IMR-90 (cell line): ENCODE measurements around the gene RABIF. TPM values are rescaled to one million over a fixed set of nuclear protein-coding genes. Genes with fewer than 3 reads are reported as not detected.

Experiments used
- ATAC-seq: fragments of 200-7000 bp; cut with Tn5 transposase; 2 replicates; pipeline ENCODE4 v1.9.1; 2020; ENCODE audit warnings: low read depth, mild to moderate bottlenecking, moderate library complexity
- BruUV-seq: library from RNA; stranded (reverse); fragments of 400-500 nt; replicated peaks from 2 replicates; lab custom pipeline; 2021; lab: Mats Ljungman, UMichigan
- CTCF ChIA-PET: fragments of 300-600 bp; formaldehyde crosslinking; extraction: SDS; loops from one replicate; lab custom pipeline; 2021; ENCODE audit warnings: antibody characterized with exemption; lab: Yijun Ruan, JAX
- POLR2A ChIA-PET: fragments of 300-600 bp; sonication (Branson Sonifier 250); formaldehyde crosslinking; loops from one replicate; lab custom pipeline; 2022; ENCODE audit warnings: antibody characterized with exemption; ENCODE audit not compliant: unreplicated experiment; lab: Charles Lee
- DNase-seq: peaks from one replicate; pipeline ENCODE4 v3.0.0; 2013
- H2AFZ ChIP-seq: replicated peaks from 2 replicates; pipeline ENCODE3; 2013; ENCODE audit warnings: low read length, mild to moderate bottlenecking; ENCODE audit not compliant: poor library complexity
- H2AK5ac ChIP-seq: 2 replicates; pipeline ENCODE4 v1.6.1; 2013; ENCODE audit warnings: low read depth, low read length, inconsistent platforms
- H2AK9ac ChIP-seq: replicated peaks from 2 replicates; pipeline ENCODE3; 2013; ENCODE audit warnings: mild to moderate bottlenecking, low read depth, low read length, moderate library complexity; ENCODE audit not compliant: poor library complexity
- H2BK120ac ChIP-seq: 2 replicates; pipeline ENCODE4 v1.6.1; 2013; ENCODE audit warnings: low read depth, low read length, inconsistent platforms
- H2BK15ac ChIP-seq: 3 replicates; pipeline ENCODE4 v1.6.1; 2013; ENCODE audit warnings: low read depth, low read length, inconsistent platforms
- H2BK20ac ChIP-seq: 2 replicates; pipeline ENCODE4 v1.6.1; 2013; ENCODE audit warnings: low read depth, mild to moderate bottlenecking, inconsistent platforms, low read length, moderate library complexity
- H2BK5ac ChIP-seq: 2 replicates; pipeline ENCODE4 v1.6.1; 2013; ENCODE audit warnings: mild to moderate bottlenecking, low read depth, low read length, inconsistent platforms; ENCODE audit not compliant: poor library complexity, severe bottlenecking
- H3K14ac ChIP-seq: replicated peaks from 2 replicates; pipeline ENCODE4 v1.6.1; 2013; ENCODE audit warnings: low read depth, low read length, inconsistent platforms
- H3K18ac ChIP-seq: 2 replicates; pipeline ENCODE4 v1.6.1; 2013; ENCODE audit warnings: low read depth, low read length, control low read depth
- H3K23ac ChIP-seq: 2 replicates; pipeline ENCODE4 v1.6.1; 2013; ENCODE audit warnings: low read depth, low read length, inconsistent platforms
- H3K27ac ChIP-seq: 2 replicates; pipeline ENCODE4 v1.5.1; 2013; ENCODE audit warnings: mild to moderate bottlenecking, control low read depth, low read length; ENCODE audit not compliant: insufficient read depth
- H3K27me3 ChIP-seq: 2 replicates; pipeline ENCODE4 v1.6.1; 2013; ENCODE audit warnings: low read length; ENCODE audit not compliant: control insufficient read depth, insufficient read depth
- H3K36me3 ChIP-seq: 2 replicates; pipeline ENCODE4 v1.6.1; 2013; ENCODE audit warnings: low read length, mixed read lengths; ENCODE audit not compliant: control insufficient read depth, insufficient read depth
- H3K4ac ChIP-seq: 2 replicates; pipeline ENCODE4 v1.6.1; 2013; ENCODE audit warnings: low read depth, low read length, inconsistent platforms
- H3K4me1 ChIP-seq: 2 replicates; pipeline ENCODE4 v1.6.1; 2013; ENCODE audit warnings: low read length, mixed read lengths; ENCODE audit not compliant: control insufficient read depth, insufficient read depth
- H3K4me2 ChIP-seq: 2 replicates; pipeline ENCODE4 v1.6.1; 2013; ENCODE audit warnings: low read depth, mild to moderate bottlenecking, control low read depth, low read length, moderate library complexity
- H3K4me3 ChIP-seq: 2 replicates; pipeline ENCODE4 v1.5.1; 2013; ENCODE audit warnings: low read depth, mild to moderate bottlenecking, control low read depth, low read length, moderate library complexity; ENCODE audit not compliant: insufficient read depth
- H3K56ac ChIP-seq: 2 replicates; pipeline ENCODE4 v1.6.1; 2013; ENCODE audit warnings: low read length, inconsistent platforms; ENCODE audit not compliant: insufficient read depth; ENCODE audit errors: extremely low read depth
- H3K79me1 ChIP-seq, 2 experiments: 2 replicates each; pipeline ENCODE4 v1.6.1; 2013; ENCODE audit warnings: low read length in 2 of 2, inconsistent platforms in 1 of 2, low read depth in 1 of 2
- H3K9ac ChIP-seq: 2 replicates; pipeline ENCODE4 v1.6.1; 2013; ENCODE audit warnings: low read depth, low read length, control low read depth
- H3K9me1 ChIP-seq: 2 replicates; pipeline ENCODE4 v1.6.1; 2013; ENCODE audit warnings: low read length, inconsistent platforms; ENCODE audit not compliant: insufficient read depth
- H3K9me3 ChIP-seq: 2 replicates; pipeline ENCODE4 v1.6.1; 2013; ENCODE audit warnings: low read length; ENCODE audit not compliant: control insufficient read depth, insufficient read depth
- H4K20me1 ChIP-seq: 2 replicates; pipeline ENCODE4 v1.6.1; 2013; ENCODE audit warnings: low read length, inconsistent platforms; ENCODE audit not compliant: insufficient read depth
- H4K5ac ChIP-seq: 2 replicates; pipeline ENCODE4 v1.6.1; 2013; ENCODE audit warnings: mild to moderate bottlenecking, low read depth, low read length, control low read depth
- H4K8ac ChIP-seq, 2 experiments: 2 replicates each; pipeline ENCODE4 v1.6.1; 2013; ENCODE audit warnings: low read depth in 2 of 2, low read length in 2 of 2, control low read depth in 1 of 2, inconsistent platforms in 1 of 2
- H4K91ac ChIP-seq: 2 replicates; pipeline ENCODE4 v1.6.1; 2013; ENCODE audit warnings: low read depth, low read length, inconsistent platforms; ENCODE audit not compliant: insufficient read depth
- FOS ChIP-seq: fragments of 150-350 bp; IDR thresholded peaks from 2 replicates; pipeline ENCODE4 v1.6.1; 2016; ENCODE audit warnings: low read depth, low read length
- MAFK ChIP-seq: IDR thresholded peaks from 2 replicates; pipeline ENCODE4 v1.6.1; 2012; ENCODE audit warnings: low read depth, low read length, improper control_type of control experiment
- MAZ ChIP-seq: IDR thresholded peaks from 2 replicates; pipeline ENCODE4 v1.6.1; 2012; ENCODE audit warnings: low read depth, mild to moderate bottlenecking, low read length, improper control_type of control experiment, moderate library complexity, borderline replicate concordance
- MXI1 ChIP-seq: IDR thresholded peaks from 2 replicates; pipeline ENCODE4 v1.6.1; 2012; ENCODE audit warnings: low read depth, mild to moderate bottlenecking, low read length, moderate library complexity, borderline replicate concordance
- NFE2L2 ChIP-seq: fragments of 150-350 bp; IDR thresholded peaks from 2 replicates; pipeline ENCODE4 v1.6.1; 2016; ENCODE audit warnings: low read depth, mild to moderate bottlenecking, low read length
- RAD21 ChIP-seq: IDR thresholded peaks from 2 replicates; pipeline ENCODE4 v1.6.1; 2012; ENCODE audit warnings: low read length, improper control_type of control experiment
- WGBS, 2 experiments: methylation state at CpG; one replicate each; pipeline versions ENCODE4 v1.1.5 to v1.1.7; 2013; ENCODE audit warnings: missing lambda C conversion rate in 2 of 2; ENCODE audit not compliant: insufficient read length in 1 of 2; ENCODE audit errors: extremely low coverage in 2 of 2; 5-methylcytosine and 5-hydroxymethylcytosine counted together
- dilution Hi-C: fragments of 300-500 bp; cut with HindIII; formaldehyde crosslinking; loops from one replicate; pipeline ENCODE4 v1.14.3; 2018; ENCODE audit warnings: low sequenced_read_pairs; ENCODE audit not compliant: unreplicated experiment
- in situ Hi-C: fragments of 300-500 bp; cut with MboI; formaldehyde crosslinking; loops from 3 replicates; pipeline ENCODE4 v1.14.3; 2019; ENCODE audit warnings: low sequenced_read_pairs, inconsistent platforms, mixed read lengths
- intact Hi-C: fragments of 100-400 bp; cut with micrococcal nuclease; formaldehyde crosslinking; loops from 2 replicates; pipeline ENCODE4 v1.10.0; 2022
- polyA plus RNA-seq, 3 experiments: library from polyadenylated mRNA; depleted of rRNA; stranded (reverse); fragments of >200 nt; gene quantifications; 2 replicates each; pipeline ENCODE4 v1.2.3, GENCODE V29; 2012; ENCODE audit warnings: low replicate concordance in 1 of 3
- total RNA-seq: library from RNA; depleted of rRNA; stranded (reverse); fragments of >200 nt; gene quantifications from 2 replicates; pipeline ENCODE4 v1.2.3, GENCODE V29; 2012
- TF ChIP-seq, protein P1 (sequence below): fragments of 150-350 bp; IDR thresholded peaks from 2 replicates; pipeline ENCODE4 v1.6.1; 2016; ENCODE audit warnings: low read depth, mild to moderate bottlenecking, low read length, moderate library complexity, borderline replicate concordance

The RABIF gene
- total and polyA plus RNA-seq, 2 of the 4 experiments (the other 2 are of a cell fraction), result 4.8 to 7.9 TPM

DNA sequence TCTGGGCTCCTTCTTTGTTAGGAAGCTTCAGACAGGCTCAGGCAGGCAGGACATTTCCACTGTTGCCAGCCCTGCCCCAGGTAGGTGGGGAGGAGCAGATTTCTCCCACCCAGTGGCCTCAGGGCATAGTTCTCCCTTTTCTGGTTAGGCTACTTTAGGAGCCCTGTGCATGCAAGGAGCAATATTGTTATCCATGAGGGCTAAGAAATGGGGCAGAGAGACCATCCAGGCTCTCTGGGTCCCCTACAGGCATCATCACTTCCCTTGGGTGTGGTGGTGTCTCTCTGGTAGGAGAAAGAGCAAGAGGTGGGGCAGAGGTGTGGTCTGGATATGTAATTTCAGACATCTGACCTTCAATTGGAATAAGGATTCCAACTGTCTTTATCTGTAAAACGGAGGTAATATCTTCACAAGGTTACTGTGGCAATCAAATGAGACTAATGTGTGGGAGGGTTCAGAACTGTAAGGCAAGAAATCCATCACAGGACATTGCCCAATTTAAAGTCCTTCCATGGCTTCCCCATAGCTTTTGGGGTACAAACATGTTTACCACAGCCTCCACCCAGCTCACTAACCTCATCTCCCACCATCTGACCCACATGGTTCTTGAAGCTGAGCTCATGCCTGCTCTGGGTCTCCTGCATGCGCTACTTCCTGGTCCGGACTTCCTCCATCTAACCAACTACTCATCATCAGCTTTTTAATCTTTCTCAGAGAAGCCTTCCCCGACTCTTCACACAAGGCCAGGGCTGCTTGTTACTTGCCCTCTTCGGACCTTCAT is 52.1 kb downstream of the RABIF start:
- H2AFZ ChIP-seq, result no peak overlapping the region
- no peaks in the 10 kb centered on the region for H3K79me1 ChIP-seq
- H3K9me1 ChIP-seq, result no peaks in the 10 kb centered on the region
- no peak overlapping the region for H2BK15ac ChIP-seq
- ChIA-PET CTCF (no interaction called here), POLR2A (no interaction called here)
- DNase-seq, result no peak
- no peak overlapping the region for H3K23ac ChIP-seq
- no peak overlapping the region for H3K9ac ChIP-seq
- H4K91ac ChIP-seq, result no peak overlapping the region
- no peak overlapping the region for H2BK120ac ChIP-seq
- TF ChIP-seq, protein P1, sequence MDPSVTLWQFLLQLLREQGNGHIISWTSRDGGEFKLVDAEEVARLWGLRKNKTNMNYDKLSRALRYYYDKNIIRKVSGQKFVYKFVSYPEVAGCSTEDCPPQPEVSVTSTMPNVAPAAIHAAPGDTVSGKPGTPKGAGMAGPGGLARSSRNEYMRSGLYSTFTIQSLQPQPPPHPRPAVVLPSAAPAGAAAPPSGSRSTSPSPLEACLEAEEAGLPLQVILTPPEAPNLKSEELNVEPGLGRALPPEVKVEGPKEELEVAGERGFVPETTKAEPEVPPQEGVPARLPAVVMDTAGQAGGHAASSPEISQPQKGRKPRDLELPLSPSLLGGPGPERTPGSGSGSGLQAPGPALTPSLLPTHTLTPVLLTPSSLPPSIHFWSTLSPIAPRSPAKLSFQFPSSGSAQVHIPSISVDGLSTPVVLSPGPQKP, result no peak
- no peak for TF ChIP-seq NFE2L2
- no peak for TF ChIP-seq RAD21
- no peak for TF ChIP-seq FOS
- no peak for TF ChIP-seq MAFK
- TF ChIP-seq MXI1, result no peak
- no peak for TF ChIP-seq MAZ
- no peak overlapping the region for H3K18ac ChIP-seq
- no peak overlapping the region for H4K5ac ChIP-seq
- H2BK20ac ChIP-seq, result no peak overlapping the region
- H3K56ac ChIP-seq, result no peak overlapping the region
- H4K20me1 ChIP-seq, result no peaks in the 10 kb centered on the region
- H3K27ac ChIP-seq, result no peak overlapping the region
- WGBS, 2 experiments, result no CpG with 5 or more reads among the region's 5 CpGs
- BruUV-seq, result no TSS peak
- H2AK5ac ChIP-seq, result no peak overlapping the region
- H3K36me3 ChIP-seq, result no peaks in the 10 kb centered on the region
- H3K4me2 ChIP-seq, result no peak overlapping the region
- H4K8ac ChIP-seq, result no peak overlapping the region
- dilution Hi-C loops, result no loop called here
- peaks cover 45% of the 10 kb centered on the region for H3K27me3 ChIP-seq
- no peak overlapping the region for H2BK5ac ChIP-seq
- no peak overlapping the region for H3K4me3 ChIP-seq
- H3K14ac ChIP-seq, result no peak overlapping the region
- no peak overlapping the region for H3K4ac ChIP-seq
- intact Hi-C loops, result no loop called here
- H3K9me3 ChIP-seq, result no peaks in the 10 kb centered on the region
- in situ Hi-C loops, result no loop called here
- no peak for ATAC-seq
- no peak overlapping the region for H2AK9ac ChIP-seq
- no peaks in the 10 kb centered on the region for H3K4me1 ChIP-seq
